OCI-LY1 (cell line): ENCODE results near the gene PDZD2.

Experiments used
- EZH2 ChIP-seq: fragments of 200-600 bp; sonication (generic), shearing (Covaris generic); IDR thresholded peaks from 2 replicates; pipeline ENCODE4 v1.8.0; 2017; ENCODE audit warnings: borderline replicate concordance, mixed run types, mild to moderate bottlenecking, antibody characterized with exemption, low read length, moderate library complexity, mixed read lengths
- TF ChIP-seq, protein P1 (sequence below): fragments of 200-600 bp; sonication (generic), shearing (Covaris generic); IDR thresholded peaks from 2 replicates; pipeline ENCODE4 v1.5.1; 2017; ENCODE audit warnings: mild to moderate bottlenecking, antibody characterized with exemption, low read length, moderate library complexity, mixed read lengths

DNA sequence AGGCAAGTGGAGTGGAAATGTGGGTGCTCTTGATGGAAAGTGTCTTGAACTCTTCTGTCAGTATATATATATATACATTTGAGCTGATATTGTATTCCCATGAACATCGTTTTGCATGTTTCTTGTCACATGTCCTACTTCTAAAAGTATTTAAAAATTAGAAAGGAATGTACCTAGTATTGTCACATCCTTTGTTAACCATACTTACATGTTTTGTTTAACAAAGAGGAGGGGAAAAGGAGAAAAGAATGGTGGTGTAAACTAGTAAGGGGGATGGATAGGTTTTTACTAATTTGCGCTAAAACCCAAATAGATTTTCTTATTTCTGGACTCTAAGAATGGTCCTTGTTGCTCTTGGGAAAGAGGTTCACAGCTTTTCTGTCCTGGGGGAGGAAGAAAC, 353.4 kb downstream of the PDZD2 start:
- TF ChIP-seq, protein P1, sequence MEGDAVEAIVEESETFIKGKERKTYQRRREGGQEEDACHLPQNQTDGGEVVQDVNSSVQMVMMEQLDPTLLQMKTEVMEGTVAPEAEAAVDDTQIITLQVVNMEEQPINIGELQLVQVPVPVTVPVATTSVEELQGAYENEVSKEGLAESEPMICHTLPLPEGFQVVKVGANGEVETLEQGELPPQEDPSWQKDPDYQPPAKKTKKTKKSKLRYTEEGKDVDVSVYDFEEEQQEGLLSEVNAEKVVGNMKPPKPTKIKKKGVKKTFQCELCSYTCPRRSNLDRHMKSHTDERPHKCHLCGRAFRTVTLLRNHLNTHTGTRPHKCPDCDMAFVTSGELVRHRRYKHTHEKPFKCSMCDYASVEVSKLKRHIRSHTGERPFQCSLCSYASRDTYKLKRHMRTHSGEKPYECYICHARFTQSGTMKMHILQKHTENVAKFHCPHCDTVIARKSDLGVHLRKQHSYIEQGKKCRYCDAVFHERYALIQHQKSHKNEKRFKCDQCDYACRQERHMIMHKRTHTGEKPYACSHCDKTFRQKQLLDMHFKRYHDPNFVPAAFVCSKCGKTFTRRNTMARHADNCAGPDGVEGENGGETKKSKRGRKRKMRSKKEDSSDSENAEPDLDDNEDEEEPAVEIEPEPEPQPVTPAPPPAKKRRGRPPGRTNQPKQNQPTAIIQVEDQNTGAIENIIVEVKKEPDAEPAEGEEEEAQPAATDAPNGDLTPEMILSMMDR, result no peak
- TF ChIP-seq EZH2, result no peak
